ENCODE measurements around the gene ZSCAN26. TPM values are rescaled to one million over a fixed set of nuclear protein-coding genes. Genes with fewer than 3 reads are reported as not detected.

The ZSCAN26 gene
- 60.5 TPM for total RNA-seq

GRCh38 chr6:28266962-28267694, at the start of gene ZSCAN26:
TSS of gene ZSCAN26 (plus strand) at chr6:28267143. CDS start at chr6:28271920, 4,777 bp downstream.

GRCh38 chr6:28225056-28225834, 41.7 kb upstream of the ZSCAN26 start, which contains the start of gene ZSCAN9:
TSS of gene ZSCAN9 (plus strand) at chr6:28225275. CDS start at chr6:28227085, 1,810 bp downstream.

GRCh38 chr6:28252009-28252975, 14.7 kb upstream of the ZSCAN26 start, which contains the start of gene ZKSCAN4:
TSS of gene ZKSCAN4 (minus strand) at chr6:28252269. CDS start at chr6:28251980, 289 bp downstream.

GRCh38 chr6:28258877-28259777, 7.8 kb upstream of the ZSCAN26 start, which contains the start of gene NKAPL:
TSS of gene NKAPL (plus strand) at chr6:28259297. CDS start at chr6:28259372, 75 bp downstream.

GRCh38 chr6:28281288-28282064, 14.5 kb downstream of the ZSCAN26 start, which contains the start of gene PGBD1:
TSS of gene PGBD1 (plus strand) at chr6:28281572. CDS start at chr6:28283814, 2,242 bp downstream.

Other genes starting within 250 kb of the ZSCAN26 start
- gene ZNF165, start 186.6 kb upstream of the ZSCAN26 start, total RNA-seq: 0.82 TPM
- gene ZSCAN16, start 142.5 kb upstream of the ZSCAN26 start, total RNA-seq: 11.7 TPM
- 53.1 TPM for gene ZKSCAN8, start 125.3 kb upstream of the ZSCAN26 start, total RNA-seq
- 40.6 TPM for gene ZSCAN9, start 41.9 kb upstream of the ZSCAN26 start, total RNA-seq
- 12.1 TPM for gene ZKSCAN4, start 14.9 kb upstream of the ZSCAN26 start, total RNA-seq
- gene NKAPL, start 7.8 kb upstream of the ZSCAN26 start, total RNA-seq: 2.4 TPM
- 12.5 TPM for gene PGBD1, start 14.4 kb downstream of the ZSCAN26 start, total RNA-seq
- gene ZSCAN31, start 69.0 kb downstream of the ZSCAN26 start, total RNA-seq: 16.6 TPM
- 14.2 TPM for gene ZKSCAN3, start 82.8 kb downstream of the ZSCAN26 start, total RNA-seq
- gene ZSCAN12, start 132.6 kb downstream of the ZSCAN26 start, total RNA-seq: 26.1 TPM
- 26.7 TPM for gene ZSCAN23, start 176.3 kb downstream of the ZSCAN26 start, total RNA-seq
- not detected for gene GPX6, start 248.7 kb downstream of the ZSCAN26 start, total RNA-seq

Measured in camera-type eye (tissue), 1 donor.